ENCODE data around the gene SMIM9. TPM values are rescaled to one million over a fixed set of nuclear protein-coding genes. Genes with fewer than 3 reads are reported as not detected.

SMIM9 gene
- total and polyA plus RNA-seq, 3 experiments from 2014 or later: not detected

- Mint-ChIP-seq H3K9me3 (no peaks in the 10 kb centered on the region), H3K27ac (peak overlapping the region in 3 of 8 donors; percentile 1 to 60 (median 58)), H3K4me1 (peaks cover 0 to 13% (median 4%) of the 10 kb centered on the region in 3 donors), H3K36me3 (peaks cover 0 to 1% (median 0%) of the 10 kb centered on the region in 3 donors), H3K27me3 (peaks cover 0 to 7% of the 10 kb centered on the region in 2 donors), H3K4me3 (peak overlapping the region in 4 of 7 donors; percentile 52 to 78 (median 74))
- Histone ChIP-seq H3K27ac (ENCODE audit: low read depth, low read length) (no peak overlapping the region), H3K9me3 (ENCODE audit: low read length) (no peaks in the 10 kb centered on the region), H3K4me3 (ENCODE audit: low read length) (peak overlapping the region; percentile 47), H3K4me1 (ENCODE audit: insufficient read depth, low read length) (no peaks in the 10 kb centered on the region), H3K36me3 (ENCODE audit: insufficient read depth, low read length) (no peaks in the 10 kb centered on the region), H3K27me3 (ENCODE audit: insufficient read depth, low read length, poor library complexity, severe bottlenecking) (no peaks in the 10 kb centered on the region)
- DNase-seq: no peak
- ChIA-PET POLR2A (no interaction called here), CTCF (no interaction called here)
Observed at GRCh38 chrX:154784149-154784995, 50.1 kb downstream of the SMIM9 start.

GRCh38 chrX:154780968-154781367 lies 53.5 kb downstream of the SMIM9 start:
- Histone ChIP-seq H3K4me1 (ENCODE audit: insufficient read depth, low read length) (no peaks in the 10 kb centered on the region), H3K4me3 (ENCODE audit: low read length) (no peak overlapping the region), H3K27ac (ENCODE audit: low read depth, low read length) (no peak overlapping the region), H3K36me3 (ENCODE audit: insufficient read depth, low read length) (peaks cover 9% of the 10 kb centered on the region), H3K9me3 (ENCODE audit: low read length) (no peaks in the 10 kb centered on the region), H3K27me3 (ENCODE audit: insufficient read depth, low read length, poor library complexity, severe bottlenecking) (no peaks in the 10 kb centered on the region)
- Mint-ChIP-seq H3K36me3 (peaks cover 0 to 25% (median 5%) of the 10 kb centered on the region in 3 donors), H3K4me3 (no peak overlapping the region), H3K27me3 (peaks cover 0 to 8% of the 10 kb centered on the region in 2 donors), H3K4me1 (peaks cover 0 to 13% (median 4%) of the 10 kb centered on the region in 3 donors), H3K9me3 (no peaks in the 10 kb centered on the region), H3K27ac (no peak overlapping the region)
- ChIA-PET CTCF (no interaction called here), POLR2A (no interaction called here)
- DNase-seq: no peak

GRCh38 chrX:154779261-154779660 lies 55.2 kb downstream of the SMIM9 start:
- no peak for DNase-seq
- Mint-ChIP-seq H3K36me3 (peaks cover 0 to 42% (median 5%) of the 10 kb centered on the region in 3 donors), H3K27ac (peak overlapping the region in 1 of 8 donors; percentile 23), H3K4me3 (no peak overlapping the region), H3K27me3 (peaks cover 0 to 7% of the 10 kb centered on the region in 2 donors), H3K4me1 (peaks cover 0 to 10% (median 3%) of the 10 kb centered on the region in 3 donors), H3K9me3 (peaks cover 0 to 2% (median 0%) of the 10 kb centered on the region in 5 donors)
- no peaks in the 10 kb centered on the region for H3K4me1 ChIP-seq (ENCODE audit: insufficient read depth, low read length)
- peaks cover 24% of the 10 kb centered on the region for H3K36me3 ChIP-seq (ENCODE audit: insufficient read depth, low read length)
- ChIA-PET CTCF (no interaction called here), POLR2A (no interaction called here)
- H3K27ac ChIP-seq (ENCODE audit: low read depth, low read length): no peak overlapping the region
- H3K27me3 ChIP-seq (ENCODE audit: insufficient read depth, low read length, poor library complexity, severe bottlenecking): no peaks in the 10 kb centered on the region
- H3K4me3 ChIP-seq (ENCODE audit: low read length): no peak overlapping the region
- H3K9me3 ChIP-seq (ENCODE audit: low read length): no peaks in the 10 kb centered on the region

GRCh38 chrX:154776753-154777152 lies 57.7 kb downstream of the SMIM9 start:
- Mint-ChIP-seq H3K36me3 (peaks cover 0 to 59% (median 5%) of the 10 kb centered on the region in 3 donors), H3K9me3 (peaks cover 0 to 2% (median 0%) of the 10 kb centered on the region in 5 donors), H3K4me1 (peaks cover 0 to 1% (median 0%) of the 10 kb centered on the region in 3 donors), H3K4me3 (no peak overlapping the region), H3K27ac (peak overlapping the region in 1 of 8 donors; percentile 67), H3K27me3 (peaks cover 0 to 3% of the 10 kb centered on the region in 2 donors)
- Histone ChIP-seq H3K27ac (ENCODE audit: low read depth, low read length) (no peak overlapping the region), H3K9me3 (ENCODE audit: low read length) (no peaks in the 10 kb centered on the region), H3K36me3 (ENCODE audit: insufficient read depth, low read length) (peaks cover 30% of the 10 kb centered on the region), H3K4me1 (ENCODE audit: insufficient read depth, low read length) (no peaks in the 10 kb centered on the region), H3K4me3 (ENCODE audit: low read length) (no peak overlapping the region), H3K27me3 (ENCODE audit: insufficient read depth, low read length, poor library complexity, severe bottlenecking) (no peaks in the 10 kb centered on the region)
- ChIA-PET POLR2A (no interaction called here), CTCF (no interaction called here)
- DNase-seq: no peak

- H3K4me1 Mint-ChIP-seq: peaks cover 0 to 2% (median 0%) of the 10 kb centered on the region in 3 donors
Observed at GRCh38 chrX:154775419-154776349, 58.8 kb downstream of the SMIM9 start.

GRCh38 chrX:154774622-154775021 lies 59.8 kb downstream of the SMIM9 start:
- H3K36me3 ChIP-seq (ENCODE audit: insufficient read depth, low read length): peaks cover 36% of the 10 kb centered on the region
- peaks cover 0 to 5% of the 10 kb centered on the region in 2 donors for H3K27me3 Mint-ChIP-seq
- no peaks in the 10 kb centered on the region for H3K4me1 ChIP-seq (ENCODE audit: insufficient read depth, low read length)
- peaks cover 0 to 4% (median 0%) of the 10 kb centered on the region in 3 donors for H3K4me1 Mint-ChIP-seq
- no peaks in the 10 kb centered on the region for H3K27me3 ChIP-seq (ENCODE audit: insufficient read depth, low read length, poor library complexity, severe bottlenecking)
- peaks cover 0 to 77% (median 5%) of the 10 kb centered on the region in 3 donors for H3K36me3 Mint-ChIP-seq
- H3K4me3 ChIP-seq (ENCODE audit: low read length): no peak overlapping the region
- no peak for DNase-seq
- H3K9me3 ChIP-seq (ENCODE audit: low read length): no peaks in the 10 kb centered on the region
- H3K4me3 Mint-ChIP-seq: no peak overlapping the region
- CTCF ChIA-PET: no interaction called here
- H3K27ac ChIP-seq (ENCODE audit: low read depth, low read length): no peak overlapping the region
- peak overlapping the region in 2 of 8 donors; percentile 77 to 80 for H3K27ac Mint-ChIP-seq
- POLR2A ChIA-PET: no interaction called here
- H3K9me3 Mint-ChIP-seq: peaks cover 0 to 2% (median 0%) of the 10 kb centered on the region in 5 donors

More at GRCh38 chrX:154775419-154776349, 58.8 kb downstream of the SMIM9 start:
- peaks cover 0 to 3% of the 10 kb centered on the region in 2 donors for H3K27me3 Mint-ChIP-seq
- H3K27me3 ChIP-seq (ENCODE audit: insufficient read depth, low read length, poor library complexity, severe bottlenecking): no peaks in the 10 kb centered on the region
- H3K4me3 Mint-ChIP-seq: no peak overlapping the region
- H3K9me3 Mint-ChIP-seq: peaks cover 0 to 2% (median 0%) of the 10 kb centered on the region in 5 donors
- H3K4me1 ChIP-seq (ENCODE audit: insufficient read depth, low read length): no peaks in the 10 kb centered on the region
- POLR2A ChIA-PET: no interaction called here
- no peak overlapping the region for H3K4me3 ChIP-seq (ENCODE audit: low read length)
- H3K27ac ChIP-seq (ENCODE audit: low read depth, low read length): no peak overlapping the region
- no peaks in the 10 kb centered on the region for H3K9me3 ChIP-seq (ENCODE audit: low read length)
- peak overlapping the region in 2 of 8 donors; percentile 52 to 76 for H3K27ac Mint-ChIP-seq
- CTCF ChIA-PET: no interaction called here
- H3K36me3 ChIP-seq (ENCODE audit: insufficient read depth, low read length): peaks cover 33% of the 10 kb centered on the region
- no peak for DNase-seq
- peaks cover 0 to 69% (median 5%) of the 10 kb centered on the region in 3 donors for H3K36me3 Mint-ChIP-seq
